HG03378 (cell line): ENCODE data around the gene DNAJC7.

Experiments
- ATAC-seq: cut with Tn5 transposase; IDR thresholded peaks from one replicate; pipeline ENCODE4 v1.9.1; 2021; ENCODE audit warnings: mild to moderate bottlenecking, moderate library complexity; ENCODE audit not compliant: unreplicated experiment

DNAJC7 gene, protein sequence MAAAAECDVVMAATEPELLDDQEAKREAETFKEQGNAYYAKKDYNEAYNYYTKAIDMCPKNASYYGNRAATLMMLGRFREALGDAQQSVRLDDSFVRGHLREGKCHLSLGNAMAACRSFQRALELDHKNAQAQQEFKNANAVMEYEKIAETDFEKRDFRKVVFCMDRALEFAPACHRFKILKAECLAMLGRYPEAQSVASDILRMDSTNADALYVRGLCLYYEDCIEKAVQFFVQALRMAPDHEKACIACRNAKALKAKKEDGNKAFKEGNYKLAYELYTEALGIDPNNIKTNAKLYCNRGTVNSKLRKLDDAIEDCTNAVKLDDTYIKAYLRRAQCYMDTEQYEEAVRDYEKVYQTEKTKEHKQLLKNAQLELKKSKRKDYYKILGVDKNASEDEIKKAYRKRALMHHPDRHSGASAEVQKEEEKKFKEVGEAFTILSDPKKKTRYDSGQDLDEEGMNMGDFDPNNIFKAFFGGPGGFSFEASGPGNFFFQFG

GRCh38 chr17:42016941-42017865 lies at the start of gene DNAJC7:
Gene DNAJC7, minus strand, starts transcription at chr17:42017439. Its CDS starts 23 bp downstream, at chr17:42017416.
- ATAC-seq: no peak

GRCh38 chr17:42065201-42065600 lies 48.0 kb upstream of the DNAJC7 start:
- ATAC-seq: no peak

GRCh38 chr17:42062681-42063080 lies 45.4 kb upstream of the DNAJC7 start:
- ATAC-seq: no peak

DNA sequence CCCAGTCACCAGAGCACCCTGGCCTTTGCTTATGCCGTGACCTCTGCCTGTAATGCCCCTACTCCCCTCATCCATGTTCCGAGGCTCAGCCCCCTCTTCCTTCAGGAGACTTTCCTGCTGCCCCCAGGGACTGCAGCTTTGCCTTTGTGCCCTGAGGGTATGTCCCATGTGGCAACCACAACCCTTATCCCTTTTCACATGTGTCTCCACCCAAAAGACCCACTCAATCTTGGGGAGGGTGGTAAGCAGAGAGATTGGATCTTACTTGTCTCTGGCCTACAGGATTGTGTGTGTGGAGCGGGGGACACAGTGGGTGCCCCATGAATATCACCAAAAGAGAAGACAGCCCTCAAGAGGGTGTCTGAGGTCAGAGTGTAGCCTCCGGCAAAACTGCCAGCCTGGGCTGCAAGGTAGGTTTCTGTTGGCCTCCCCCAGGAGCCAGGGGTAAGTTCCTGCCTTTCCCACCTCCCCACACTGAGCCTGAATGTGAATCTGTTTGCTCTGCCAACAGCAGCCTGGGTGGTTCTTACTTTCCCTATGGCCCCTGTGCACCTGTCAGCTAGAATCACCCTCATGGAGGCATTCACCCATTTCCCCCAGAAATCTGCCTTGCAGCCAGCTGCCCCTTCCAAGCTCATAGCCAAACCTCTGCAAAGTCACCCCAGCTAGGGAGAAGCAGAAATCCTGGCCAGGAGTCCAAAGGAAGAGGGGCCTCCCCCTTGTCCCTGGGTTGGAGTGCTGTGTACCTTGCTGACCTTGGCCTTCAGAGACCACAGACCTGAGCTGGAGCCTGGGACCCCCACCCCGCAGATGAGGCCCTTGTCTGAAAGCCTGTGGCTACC lies 44.6 kb upstream of the DNAJC7 start:
- ATAC-seq: no peak

DNA sequence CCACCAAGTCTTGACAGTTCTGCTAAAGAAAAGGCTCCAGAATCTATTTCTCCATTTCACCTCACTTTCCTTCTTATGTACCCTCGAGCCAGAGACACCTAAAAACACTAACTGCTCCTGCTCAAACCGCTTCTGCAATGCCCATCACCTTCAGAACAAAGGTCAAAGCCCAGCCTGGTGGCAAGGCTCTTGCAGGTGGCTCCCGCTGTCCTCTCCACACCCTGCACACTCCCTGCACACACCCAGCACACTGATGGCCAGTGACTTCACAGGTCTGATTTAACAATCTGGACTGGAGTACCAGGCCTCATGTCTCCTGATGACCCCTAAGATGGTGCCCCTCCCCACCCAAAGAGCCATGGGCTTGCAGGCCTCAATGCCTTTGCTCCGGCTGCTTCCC lies 43.0 kb upstream of the DNAJC7 start:
- no peak for ATAC-seq

DNA sequence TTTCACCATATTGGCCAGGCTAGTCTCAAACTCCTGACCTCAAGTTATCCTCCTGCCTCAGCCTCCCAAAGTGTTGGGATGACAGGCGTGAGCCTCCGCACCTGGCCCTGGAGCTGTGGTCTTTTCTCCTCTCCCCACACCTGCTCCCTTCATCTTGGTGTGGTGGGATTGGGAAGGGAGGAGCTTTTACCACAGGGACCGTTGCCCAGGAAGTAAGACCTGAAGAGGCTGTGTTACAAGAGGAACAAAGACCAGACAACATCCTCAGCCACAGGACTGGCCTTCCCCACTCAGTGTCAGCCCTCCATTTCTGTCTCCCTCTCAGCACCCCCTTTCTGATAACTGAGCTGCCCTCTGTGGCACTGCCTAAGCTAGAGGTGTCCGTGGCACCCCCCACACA lies 42.6 kb upstream of the DNAJC7 start:
- no peak for ATAC-seq

- ATAC-seq: no peak
Measured at GRCh38 chr17:42058063-42058462, 40.8 kb upstream of the DNAJC7 start.

DNA sequence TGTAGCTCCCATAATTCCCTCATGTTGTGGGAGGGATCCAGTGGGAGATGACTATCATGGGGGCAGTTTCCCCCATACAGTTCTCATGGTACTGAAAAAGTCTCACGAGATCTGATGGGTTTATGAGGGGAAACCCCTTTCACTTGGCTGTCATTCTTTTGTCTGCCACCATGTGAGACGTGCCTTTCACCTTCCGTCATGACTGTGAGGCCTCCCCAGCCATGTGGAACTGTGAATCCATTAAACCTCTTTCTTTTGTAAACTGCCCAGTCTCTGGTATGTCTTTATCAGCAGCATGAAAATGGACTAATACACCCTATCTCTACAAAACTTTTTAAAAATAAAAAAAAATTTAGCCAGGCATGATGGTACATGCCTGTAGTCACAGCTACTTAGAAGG lies 39.4 kb upstream of the DNAJC7 start:
- ATAC-seq: no peak

DNA sequence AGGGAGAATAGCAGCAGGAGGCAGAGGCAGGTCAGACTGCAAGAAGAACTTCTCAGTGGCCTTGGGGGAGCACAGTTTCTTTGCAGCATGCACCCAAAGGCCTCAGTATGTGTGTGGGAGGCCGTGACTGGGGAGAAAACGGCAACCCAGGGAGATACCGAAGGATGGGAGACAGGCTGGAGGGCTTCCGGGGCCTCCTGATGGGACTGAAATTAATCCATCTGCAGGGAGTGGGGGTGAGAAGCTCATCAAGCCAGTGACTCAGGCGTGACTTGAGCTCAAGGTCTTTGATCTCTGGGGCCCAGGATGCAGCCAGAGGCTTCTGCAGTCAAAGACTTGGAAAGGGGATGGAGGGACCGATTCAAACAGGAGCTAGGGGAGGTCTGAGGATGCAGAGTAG lies 38.3 kb upstream of the DNAJC7 start:
- no peak for ATAC-seq

GRCh38 chr17:42055027-42055426 lies 37.8 kb upstream of the DNAJC7 start:
- ATAC-seq: no peak

GRCh38 chr17:42053731-42054500 lies 36.7 kb upstream of the DNAJC7 start:
- no peak for ATAC-seq

DNA sequence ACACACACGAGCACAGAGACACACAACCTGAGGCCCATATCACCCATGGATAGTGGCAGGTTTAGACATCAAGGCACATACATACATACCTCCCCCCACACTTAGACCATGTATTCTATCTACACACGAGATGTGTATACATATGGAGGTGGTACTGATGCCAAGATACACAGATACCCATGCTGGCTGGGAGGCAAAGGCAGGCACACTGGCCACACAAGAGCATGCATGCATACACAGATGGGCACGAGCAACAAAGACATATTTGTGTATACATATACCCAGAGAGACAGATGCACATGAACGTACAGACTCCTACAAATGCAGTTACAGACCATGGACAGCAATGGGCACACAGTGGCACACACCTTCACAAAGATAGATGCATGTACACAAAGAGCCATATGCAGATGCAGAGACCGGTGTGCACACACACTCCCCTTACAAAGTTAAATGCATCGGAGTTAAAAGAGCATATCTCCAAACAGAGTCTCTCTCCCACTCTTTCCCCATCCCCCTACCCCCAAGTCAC lies 35.2 kb upstream of the DNAJC7 start:
- no peak for ATAC-seq

GRCh38 chr17:42051645-42052044 lies 34.4 kb upstream of the DNAJC7 start:
- ATAC-seq: no peak

DNA sequence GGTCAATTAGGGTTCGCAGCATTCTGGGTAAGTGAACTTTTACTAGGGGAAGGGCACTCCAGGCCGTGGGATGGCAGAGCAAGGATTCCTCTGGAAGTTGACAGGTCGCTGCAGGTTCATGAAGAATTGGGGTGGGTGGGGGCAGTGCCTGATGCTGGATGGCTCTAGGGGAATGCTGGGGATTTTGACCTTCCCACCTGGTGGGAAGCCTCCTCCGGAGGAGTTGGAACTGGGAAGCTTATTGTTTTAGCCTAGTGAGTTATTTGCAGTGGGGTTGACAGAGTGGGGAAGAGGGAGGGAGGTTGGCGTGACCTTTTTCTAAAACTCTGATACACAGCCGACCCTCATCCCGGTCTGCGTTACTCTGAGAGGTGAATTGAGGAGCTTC lies 33.8 kb upstream of the DNAJC7 start:
- ATAC-seq: no peak

DNA sequence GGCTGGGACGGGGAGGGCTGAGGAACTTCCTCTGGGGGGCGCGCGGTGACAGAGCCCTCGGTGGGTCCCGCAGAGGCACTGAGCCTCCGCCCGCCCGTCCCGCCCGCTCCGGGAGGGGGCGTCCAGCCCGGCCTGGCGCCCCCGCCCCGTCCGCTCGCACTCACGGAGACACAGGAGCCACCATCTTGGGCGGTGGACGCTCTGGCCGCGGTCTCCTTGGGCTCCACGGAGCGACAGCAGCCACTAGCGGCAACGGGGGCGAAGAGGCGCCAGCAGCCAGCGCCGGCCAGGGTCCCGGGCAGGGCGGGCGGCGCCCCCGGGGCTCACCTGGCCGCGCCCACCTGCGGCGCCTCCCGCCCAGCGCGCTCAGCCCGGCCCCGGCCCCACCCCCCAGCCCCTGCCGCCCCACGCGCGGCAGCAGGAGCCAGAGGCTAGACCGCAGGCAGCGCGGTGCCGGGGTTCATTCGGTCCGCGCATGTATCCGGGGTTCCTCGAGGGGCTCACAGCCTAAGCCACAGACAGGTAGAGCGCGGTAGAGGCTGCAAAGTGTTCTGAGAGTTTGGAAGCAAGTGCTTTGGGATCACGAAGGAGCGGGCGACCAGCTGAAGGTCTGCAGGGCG lies 33.3 kb upstream of the DNAJC7 start, which contains the start of gene C17orf113:
Gene C17orf113 (minus strand): TSS at position 209 of the 620 bp plus-strand sequence. CDS start 7,225 bp downstream, outside the sequence.
- ATAC-seq: no peak

GRCh38 chr17:42049834-42050392 lies 32.7 kb upstream of the DNAJC7 start:
- ATAC-seq: no peak

GRCh38 chr17:42047343-42047742 lies 30.1 kb upstream of the DNAJC7 start:
- no peak for ATAC-seq

- ATAC-seq: no peak
Measured at GRCh38 chr17:42045719-42046118, 28.5 kb upstream of the DNAJC7 start.
